Trophoblast cell (in vitro differentiated cells and primary cell): ENCODE results near the gene AMN1.
"Not testable (repeated sequence)": the region's sequence is repeated elsewhere in the genome, so short reads cannot be mapped to it uniquely, and the experiment has no call there.

Experiments
- DNase-seq, 2 donors: peaks; one replicate each; pipeline ENCODE4 v3.0.0-alpha.2; 2016
- H2AFZ ChIP-seq: 2 replicates; pipeline ENCODE4 v1.6.1; 2013; ENCODE audit warnings: low read length, moderate library complexity, mild to moderate bottlenecking; ENCODE audit not compliant: insufficient read depth, poor library complexity
- H2AK5ac ChIP-seq: 2 replicates; pipeline ENCODE4 v1.6.1; 2013; ENCODE audit warnings: mild to moderate bottlenecking, low read length
- H2BK120ac ChIP-seq: 2 replicates; pipeline ENCODE4 v1.6.1; 2013; ENCODE audit warnings: low read length, mild to moderate bottlenecking, moderate library complexity; ENCODE audit not compliant: insufficient read depth, poor library complexity
- H2BK12ac ChIP-seq: 2 replicates; pipeline ENCODE4 v1.6.1; 2013; ENCODE audit warnings: mild to moderate bottlenecking, low read length, moderate library complexity
- H2BK5ac ChIP-seq: 2 replicates; pipeline ENCODE4 v1.6.1; 2013; ENCODE audit warnings: low read length, low read depth, moderate library complexity, mild to moderate bottlenecking; ENCODE audit not compliant: poor library complexity
- H3K14ac ChIP-seq: 2 replicates; pipeline ENCODE4 v1.6.1; 2013; ENCODE audit warnings: mild to moderate bottlenecking, low read length
- H3K18ac ChIP-seq: 2 replicates; pipeline ENCODE4 v1.6.1; 2013; ENCODE audit warnings: mild to moderate bottlenecking, low read length
- H3K23ac ChIP-seq: 2 replicates; pipeline ENCODE4 v1.6.1; 2013; ENCODE audit warnings: low read length
- H3K27ac ChIP-seq: 2 replicates; pipeline ENCODE4 v1.5.1; 2013; ENCODE audit warnings: low read depth, mild to moderate bottlenecking, inconsistent platforms, low read length, moderate library complexity
- H3K27me3 ChIP-seq: 2 replicates; pipeline ENCODE4 v1.6.1; 2013; ENCODE audit warnings: inconsistent platforms, mild to moderate bottlenecking, low read length, moderate library complexity; ENCODE audit not compliant: insufficient read depth
- H3K36me3 ChIP-seq, 2 experiments: 1 replicate in 1 of 2; 2 replicates in 1 of 2; pipeline ENCODE4 v1.6.1; 2013; ENCODE audit warnings: low read length in 2 of 2, mild to moderate bottlenecking in 2 of 2, moderate library complexity in 1 of 2; ENCODE audit not compliant: insufficient read depth in 2 of 2, control insufficient read depth in 1 of 2
- H3K4ac ChIP-seq: 2 replicates; pipeline ENCODE4 v1.6.1; 2013; ENCODE audit warnings: low read depth, mild to moderate bottlenecking, low read length, moderate library complexity
- H3K4me1 ChIP-seq, 2 experiments: 1 replicate in 1 of 2; 2 replicates in 1 of 2; pipeline ENCODE4 v1.6.1; 2013; ENCODE audit warnings: low read length in 2 of 2, mild to moderate bottlenecking in 2 of 2, moderate library complexity in 1 of 2; ENCODE audit not compliant: insufficient read depth in 2 of 2, control insufficient read depth in 1 of 2
- H3K4me2 ChIP-seq: 2 replicates; pipeline ENCODE4 v1.6.1; 2013; ENCODE audit warnings: inconsistent platforms, mild to moderate bottlenecking, low read length, moderate library complexity
- H3K4me3 ChIP-seq: 2 replicates; pipeline ENCODE4 v1.5.1; 2013; ENCODE audit warnings: mild to moderate bottlenecking, low read depth, low read length, inconsistent platforms
- H3K79me1 ChIP-seq: one replicate; pipeline ENCODE4 v1.6.1; 2013; ENCODE audit warnings: low read length
- H3K79me2 ChIP-seq: 2 replicates; pipeline ENCODE4 v1.6.1; 2013; ENCODE audit warnings: low read length, mild to moderate bottlenecking; ENCODE audit not compliant: control insufficient read depth, insufficient read depth, poor library complexity
- H3K9ac ChIP-seq: 2 replicates; pipeline ENCODE4 v1.6.1; 2013; ENCODE audit warnings: mild to moderate bottlenecking, low read length
- H3K9me3 ChIP-seq: 2 replicates; pipeline ENCODE4 v1.6.1; 2013; ENCODE audit warnings: low read depth, mild to moderate bottlenecking, control low read depth, inconsistent platforms, low read length; ENCODE audit not compliant: insufficient read depth
- H4K12ac ChIP-seq: 2 replicates; pipeline ENCODE4 v1.6.1; 2013; ENCODE audit warnings: low read depth, mild to moderate bottlenecking, low read length, moderate library complexity
- H4K8ac ChIP-seq: 2 replicates; pipeline ENCODE4 v1.6.1; 2013; ENCODE audit warnings: low read depth, mild to moderate bottlenecking, low read length, moderate library complexity
- H4K91ac ChIP-seq: one replicate; pipeline ENCODE4 v1.6.1; 2013; ENCODE audit warnings: low read depth, mild to moderate bottlenecking, low read length, moderate library complexity
- WGBS: extraction: QIAGEN DNeasy Blood & Tissue Kit; methylation state at CpG from one replicate; pipeline ENCODE4 v1.1.7; 2013; ENCODE audit warnings: missing lambda C conversion rate; ENCODE audit not compliant: insufficient read length, insufficient coverage; ENCODE audit errors: extremely low coverage; 5-methylcytosine and 5-hydroxymethylcytosine counted together

The AMN1 gene

GRCh38 chr12:31750747-31751039 lies 21.9 kb upstream of the AMN1 start:
- H3K36me3 ChIP-seq = no peaks in the 10 kb centered on the region
- H3K4me1 ChIP-seq = peaks cover 0 to 2% of the 10 kb centered on the region in 2 experiments
- H3K18ac ChIP-seq = no peak overlapping the region
- H4K8ac ChIP-seq = no peak overlapping the region
- no peak overlapping the region for H2AFZ ChIP-seq
- no peak overlapping the region for H3K9ac ChIP-seq
- no peak overlapping the region for H4K91ac ChIP-seq
- H3K23ac ChIP-seq = no peak overlapping the region
- no peak overlapping the region for H2BK5ac ChIP-seq
- peak overlapping the region; percentile 92 for H2AK5ac ChIP-seq
- no peak overlapping the region for H3K14ac ChIP-seq
- H2BK120ac ChIP-seq = peak overlapping the region; percentile 73
- WGBS = 88% methylated on average over 1 of the region's 2 CpGs
- no peak overlapping the region for H3K4ac ChIP-seq
- no peaks in the 10 kb centered on the region for H3K27me3 ChIP-seq
- no peak overlapping the region for H3K27ac ChIP-seq
- H3K79me1 ChIP-seq = peaks cover 2% of the 10 kb centered on the region
- peaks cover 2% of the 10 kb centered on the region for H3K9me3 ChIP-seq
- peak overlapping the region; percentile 87 for H2BK12ac ChIP-seq
- H3K4me3 ChIP-seq = no peak overlapping the region
- no peaks in the 10 kb centered on the region for H3K79me2 ChIP-seq
- H3K4me2 ChIP-seq = no peak overlapping the region
- no peak overlapping the region for H4K12ac ChIP-seq
- no peak for DNase-seq

- H3K27ac ChIP-seq = peak overlapping the region; percentile 54
- peaks cover 2% of the 10 kb centered on the region for H3K79me1 ChIP-seq
- H3K4me2 ChIP-seq = no peak overlapping the region
- DNase-seq = peak; percentile 96 to 99
- no CpG with 5 or more reads among the region's 5 CpGs for WGBS
- no peak overlapping the region for H2AFZ ChIP-seq
- H2BK5ac ChIP-seq = peak overlapping the region; percentile 49
- H3K4me3 ChIP-seq = no peak overlapping the region
- H3K14ac ChIP-seq = no peak overlapping the region
- no peak overlapping the region for H3K9ac ChIP-seq
- no peak overlapping the region for H4K91ac ChIP-seq
- H3K9me3 ChIP-seq = peaks cover 2% of the 10 kb centered on the region
- H3K27me3 ChIP-seq = no peaks in the 10 kb centered on the region
- no peak overlapping the region for H3K23ac ChIP-seq
- no peak overlapping the region for H4K12ac ChIP-seq
- H3K4ac ChIP-seq = no peak overlapping the region
- no peaks in the 10 kb centered on the region for H3K79me2 ChIP-seq
- no peak overlapping the region for H2BK120ac ChIP-seq
- no peak overlapping the region for H2BK12ac ChIP-seq
- peaks cover 0 to 2% of the 10 kb centered on the region in 2 experiments for H3K4me1 ChIP-seq
- H4K8ac ChIP-seq = no peak overlapping the region
- H3K36me3 ChIP-seq = no peaks in the 10 kb centered on the region
- H3K18ac ChIP-seq = no peak overlapping the region
- no peak overlapping the region for H2AK5ac ChIP-seq
Observed at GRCh38 chr12:31749024-31749704, 20.3 kb upstream of the AMN1 start.

- no peak overlapping the region for H4K91ac ChIP-seq
Observed at GRCh38 chr12:31745242-31745641, 16.4 kb upstream of the AMN1 start.

GRCh38 chr12:31744363-31744762 lies 15.5 kb upstream of the AMN1 start:
- H3K27me3 ChIP-seq, H4K91ac ChIP-seq, H2BK120ac ChIP-seq, H3K79me1 ChIP-seq, H3K23ac ChIP-seq, H3K4ac ChIP-seq, H3K4me2 ChIP-seq, H3K9me3 ChIP-seq, H2BK5ac ChIP-seq, H4K8ac ChIP-seq, H3K79me2 ChIP-seq, H3K27ac ChIP-seq, H3K14ac ChIP-seq, H3K4me1 ChIP-seq, H2BK12ac ChIP-seq, H3K9ac ChIP-seq, H4K12ac ChIP-seq, H3K4me3 ChIP-seq, DNase-seq, H2AK5ac ChIP-seq, H2AFZ ChIP-seq, H3K36me3 ChIP-seq, H3K18ac ChIP-seq: not testable (repeated sequence)
- no CpG with 5 or more reads among the region's 4 CpGs for WGBS

More at GRCh38 chr12:31745242-31745641, 16.4 kb upstream of the AMN1 start:
- no peaks in the 10 kb centered on the region for H3K79me1 ChIP-seq
- no peak overlapping the region for H3K14ac ChIP-seq
- H3K9me3 ChIP-seq = peaks cover 2% of the 10 kb centered on the region
- H3K9ac ChIP-seq = no peak overlapping the region
- no peak overlapping the region for H3K4me3 ChIP-seq
- H2BK12ac ChIP-seq = no peak overlapping the region
- no CpG with 5 or more reads among the region's 2 CpGs for whole genome bisulfite sequencing
- no peaks in the 10 kb centered on the region for H3K4me1 ChIP-seq
- H2AFZ ChIP-seq = no peak overlapping the region
- H3K36me3 ChIP-seq = no peaks in the 10 kb centered on the region
- no peaks in the 10 kb centered on the region for H3K79me2 ChIP-seq
- H2BK5ac ChIP-seq = no peak overlapping the region
- no peaks in the 10 kb centered on the region for H3K27me3 ChIP-seq
- H2AK5ac ChIP-seq = no peak overlapping the region
- no peak overlapping the region for H3K23ac ChIP-seq
- no peak overlapping the region for H3K18ac ChIP-seq
- H3K4ac ChIP-seq = no peak overlapping the region
- no peak for DNase-seq
- H4K12ac ChIP-seq = no peak overlapping the region
- H2BK120ac ChIP-seq = no peak overlapping the region
- no peak overlapping the region for H4K8ac ChIP-seq
- no peak overlapping the region for H3K27ac ChIP-seq
- H3K4me2 ChIP-seq = no peak overlapping the region
